A549 (cell line): ENCODE data around the gene CYB561.

ENCODE experiments used
- CEBPB ChIP-seq, 2 experiments: fragments of >200 bp in 1 of 2; sonication (Bioruptor Twin) in 1 of 2; formaldehyde crosslinking in 1 of 2; IDR thresholded peaks; 2 replicates each; pipeline ENCODE4 v1.6.1; 2012 to 2016
- RARB ChIP-seq: fragments of 250-450 bp; sonication (Bioruptor Pico); IDR thresholded peaks from 2 replicates; pipeline ENCODE4 v1.8.0; 2021; ENCODE audit warnings: mild to moderate bottlenecking, moderate library complexity
- TF ChIP-seq, protein P1 (sequence below): fragments of >200 bp; sonication (Bioruptor Twin); formaldehyde crosslinking; IDR thresholded peaks from 3 replicates; pipeline ENCODE4 v1.5.1; 2016
- TF ChIP-seq, protein P2 (sequence below): fragments of 450-650 bp; IDR thresholded peaks from 2 replicates; pipeline ENCODE4 v1.6.1; 2014; ENCODE audit warnings: antibody characterized with exemption
- TF ChIP-seq, protein P3 (sequence below): IDR thresholded peaks from 2 replicates; pipeline ENCODE4 v1.6.1; 2012

DNA sequence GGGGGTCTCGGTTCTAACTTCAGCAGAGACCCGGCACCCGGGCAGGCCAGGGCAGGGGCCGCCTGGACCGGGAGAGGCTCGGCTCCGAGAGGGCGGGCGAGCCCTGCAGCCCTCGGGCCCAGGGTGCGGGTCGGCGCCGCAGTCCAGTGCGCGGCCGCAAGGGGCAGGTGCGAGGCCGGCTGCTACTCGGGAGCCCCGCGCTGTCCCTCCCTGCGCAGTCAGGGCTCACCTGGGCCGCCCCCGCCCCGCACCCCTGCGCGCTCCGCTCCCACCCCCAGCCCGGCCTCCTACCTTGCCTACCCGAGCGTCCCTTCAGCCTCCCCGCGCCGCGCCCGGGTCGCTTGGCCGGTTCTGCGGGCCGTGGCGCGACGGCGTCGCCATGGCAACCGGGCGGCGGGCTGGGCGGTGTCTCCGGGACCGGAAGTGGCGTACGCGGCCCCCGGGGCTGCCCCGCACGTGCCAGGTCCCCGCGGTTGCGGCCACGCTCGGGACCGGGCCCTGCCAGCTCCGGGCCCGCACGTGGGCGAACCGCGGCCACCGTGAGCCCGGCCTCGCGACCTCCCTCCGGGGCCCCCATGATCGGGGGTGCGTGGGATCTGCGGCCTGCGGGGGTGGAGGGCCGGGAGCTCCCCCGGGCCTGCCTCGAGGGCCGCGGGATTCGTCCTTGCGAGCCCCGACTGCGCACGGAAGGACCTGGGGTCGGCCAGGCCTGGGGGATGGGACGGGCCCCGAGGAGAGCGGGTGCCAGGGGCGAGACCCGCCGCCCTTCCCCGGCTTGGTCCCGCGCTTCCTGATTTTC lies at the start of gene CYB561:
- TF ChIP-seq, protein P1, sequence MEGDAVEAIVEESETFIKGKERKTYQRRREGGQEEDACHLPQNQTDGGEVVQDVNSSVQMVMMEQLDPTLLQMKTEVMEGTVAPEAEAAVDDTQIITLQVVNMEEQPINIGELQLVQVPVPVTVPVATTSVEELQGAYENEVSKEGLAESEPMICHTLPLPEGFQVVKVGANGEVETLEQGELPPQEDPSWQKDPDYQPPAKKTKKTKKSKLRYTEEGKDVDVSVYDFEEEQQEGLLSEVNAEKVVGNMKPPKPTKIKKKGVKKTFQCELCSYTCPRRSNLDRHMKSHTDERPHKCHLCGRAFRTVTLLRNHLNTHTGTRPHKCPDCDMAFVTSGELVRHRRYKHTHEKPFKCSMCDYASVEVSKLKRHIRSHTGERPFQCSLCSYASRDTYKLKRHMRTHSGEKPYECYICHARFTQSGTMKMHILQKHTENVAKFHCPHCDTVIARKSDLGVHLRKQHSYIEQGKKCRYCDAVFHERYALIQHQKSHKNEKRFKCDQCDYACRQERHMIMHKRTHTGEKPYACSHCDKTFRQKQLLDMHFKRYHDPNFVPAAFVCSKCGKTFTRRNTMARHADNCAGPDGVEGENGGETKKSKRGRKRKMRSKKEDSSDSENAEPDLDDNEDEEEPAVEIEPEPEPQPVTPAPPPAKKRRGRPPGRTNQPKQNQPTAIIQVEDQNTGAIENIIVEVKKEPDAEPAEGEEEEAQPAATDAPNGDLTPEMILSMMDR: peak; percentile 61
- no peak for TF ChIP-seq RARB (CRISPR knock-in tag)
- TF ChIP-seq CEBPB (IDR thresholded peaks at IDR 0.05): no peak
- TF ChIP-seq, protein P2, sequence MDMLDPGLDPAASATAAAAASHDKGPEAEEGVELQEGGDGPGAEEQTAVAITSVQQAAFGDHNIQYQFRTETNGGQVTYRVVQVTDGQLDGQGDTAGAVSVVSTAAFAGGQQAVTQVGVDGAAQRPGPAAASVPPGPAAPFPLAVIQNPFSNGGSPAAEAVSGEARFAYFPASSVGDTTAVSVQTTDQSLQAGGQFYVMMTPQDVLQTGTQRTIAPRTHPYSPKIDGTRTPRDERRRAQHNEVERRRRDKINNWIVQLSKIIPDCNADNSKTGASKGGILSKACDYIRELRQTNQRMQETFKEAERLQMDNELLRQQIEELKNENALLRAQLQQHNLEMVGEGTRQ: no peak
- TF ChIP-seq, protein P3, sequence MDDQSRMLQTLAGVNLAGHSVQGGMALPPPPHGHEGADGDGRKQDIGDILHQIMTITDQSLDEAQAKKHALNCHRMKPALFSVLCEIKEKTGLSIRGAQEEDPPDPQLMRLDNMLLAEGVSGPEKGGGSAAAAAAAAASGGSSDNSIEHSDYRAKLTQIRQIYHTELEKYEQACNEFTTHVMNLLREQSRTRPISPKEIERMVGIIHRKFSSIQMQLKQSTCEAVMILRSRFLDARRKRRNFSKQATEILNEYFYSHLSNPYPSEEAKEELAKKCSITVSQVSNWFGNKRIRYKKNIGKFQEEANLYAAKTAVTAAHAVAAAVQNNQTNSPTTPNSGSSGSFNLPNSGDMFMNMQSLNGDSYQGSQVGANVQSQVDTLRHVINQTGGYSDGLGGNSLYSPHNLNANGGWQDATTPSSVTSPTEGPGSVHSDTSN: no peak
